DMS153 treated with DMSO at 0.1 percent for 48 hours (cell line): Measurements from ENCODE around the gene AKR1D1.
"Not testable (repeated sequence)": the region's sequence is repeated elsewhere in the genome, so short reads cannot be mapped to it uniquely, and the experiment has no call there.

Experiments used
- DNase-seq: peaks from one replicate; lab custom pipeline; 2025; ENCODE audit not compliant: unreplicated experiment; lab: John Stamatoyannopoulos, UW

AKR1D1 gene

DNA sequence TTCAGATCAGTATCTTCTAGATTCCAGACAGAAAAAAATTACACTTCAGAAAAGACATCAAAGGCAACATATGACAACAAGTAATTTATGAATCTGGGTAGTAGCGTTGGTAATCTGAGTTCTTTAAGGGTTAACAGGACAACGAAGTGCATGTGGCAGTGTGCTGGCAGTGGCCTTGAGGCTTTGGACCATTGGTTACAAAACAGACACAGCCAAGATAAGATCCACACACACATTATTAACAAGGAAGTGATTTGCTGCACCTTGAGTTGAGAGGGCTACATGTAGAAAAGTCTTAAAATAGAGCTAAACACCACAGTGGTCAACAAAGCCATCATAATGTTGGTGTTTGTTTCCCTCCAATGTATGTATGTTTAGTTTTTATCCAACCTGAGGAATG is 40.6 kb downstream of the AKR1D1 start:
- no peak for DNase-seq

DNA sequence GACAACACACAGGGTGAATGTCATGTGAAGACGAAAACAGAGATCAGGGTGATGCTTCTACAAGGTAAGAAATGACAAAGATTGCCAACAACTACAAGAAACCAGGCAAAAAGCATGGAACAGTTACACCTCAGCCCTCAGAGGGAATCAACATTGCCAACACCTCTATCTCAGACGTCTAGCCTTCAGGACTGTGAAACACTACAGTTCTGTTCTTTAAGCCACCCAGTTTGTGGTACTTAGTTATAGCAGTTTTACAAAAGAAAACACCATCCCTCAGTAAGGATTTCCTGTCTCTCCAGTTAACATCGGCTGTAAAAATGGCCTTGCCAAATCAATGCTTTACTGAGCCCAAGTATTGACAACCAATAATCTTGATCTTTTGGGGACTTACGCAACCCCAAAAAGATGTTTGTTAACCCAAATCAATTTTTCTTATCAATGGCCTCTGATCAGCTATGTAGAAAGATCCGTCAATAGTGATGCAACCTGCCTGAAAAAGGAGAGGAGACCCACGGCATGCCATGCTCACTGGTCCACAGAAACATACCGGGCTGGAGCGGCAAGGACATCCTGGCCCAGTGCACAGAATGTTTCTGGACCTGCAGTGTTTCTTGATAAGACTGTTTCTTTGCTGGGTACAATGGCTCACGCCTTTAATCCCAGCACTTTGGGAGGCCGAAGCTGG is 44.0 kb downstream of the AKR1D1 start:
- DNase-seq = no peak

DNA sequence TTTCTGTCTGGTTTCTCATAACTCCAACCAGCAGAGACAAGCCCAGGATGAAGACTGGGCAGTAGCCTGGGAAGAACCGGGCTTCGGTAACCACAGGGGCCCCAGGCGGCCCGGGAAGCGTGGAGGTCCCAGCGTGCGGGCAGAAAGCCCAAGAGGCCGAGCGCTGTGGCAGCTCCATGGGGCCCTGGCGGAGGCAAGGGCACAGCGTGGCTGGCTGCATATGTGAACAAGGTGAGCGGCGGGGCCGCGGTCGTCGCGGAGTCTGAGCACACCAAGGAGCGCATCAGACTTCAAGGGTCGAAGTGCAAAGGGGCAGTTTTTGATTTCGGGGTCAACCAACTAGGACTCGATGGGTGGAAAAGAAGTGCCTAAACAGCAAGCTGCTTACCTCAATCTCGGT is 45.9 kb downstream of the AKR1D1 start:
- DNase-seq = no peak

DNA sequence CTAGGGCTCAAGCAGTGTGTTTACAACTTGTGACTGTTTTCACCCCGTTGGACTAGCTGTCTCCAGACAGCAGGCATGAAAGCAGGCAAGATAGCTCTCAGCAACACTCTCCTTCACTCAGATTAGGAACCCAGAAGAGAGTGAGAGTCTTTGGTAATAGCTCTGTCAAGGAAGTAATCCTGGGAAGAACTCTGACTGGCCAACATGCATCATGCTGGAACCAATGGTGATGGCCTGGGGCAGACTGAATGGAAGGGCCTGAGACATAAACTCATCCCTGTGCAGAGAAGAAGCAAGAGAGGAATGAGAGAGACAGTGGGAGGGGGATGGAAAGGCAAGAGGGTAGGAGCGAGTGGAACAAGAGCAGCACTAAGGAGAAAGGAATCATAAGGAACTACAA is 48.9 kb downstream of the AKR1D1 start:
- DNase-seq = no peak

DNA sequence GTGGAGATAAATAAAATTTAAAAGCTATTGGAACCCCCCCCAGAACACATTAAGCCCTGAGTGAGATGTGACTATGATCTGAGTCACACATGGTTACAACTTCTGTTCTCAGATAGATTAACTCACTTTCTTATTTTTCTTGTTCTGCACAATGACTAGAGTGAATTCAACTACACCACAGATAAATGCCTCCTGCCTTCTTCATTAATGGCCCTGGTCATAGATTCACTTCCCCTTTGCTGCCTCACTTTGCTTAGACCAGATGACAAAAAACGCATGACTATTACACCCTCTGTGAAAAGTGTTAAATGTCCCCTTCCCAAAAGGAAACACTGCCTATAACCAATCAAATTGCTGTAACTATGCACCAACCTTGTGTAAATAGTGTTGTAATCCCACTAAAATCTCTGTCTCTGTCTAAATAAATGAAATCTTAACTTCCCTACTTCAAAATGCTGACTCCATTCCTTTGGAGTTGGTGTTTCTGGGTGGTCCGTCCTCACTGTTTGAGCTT is 49.4 kb downstream of the AKR1D1 start:
- no peak for DNase-seq

DNA sequence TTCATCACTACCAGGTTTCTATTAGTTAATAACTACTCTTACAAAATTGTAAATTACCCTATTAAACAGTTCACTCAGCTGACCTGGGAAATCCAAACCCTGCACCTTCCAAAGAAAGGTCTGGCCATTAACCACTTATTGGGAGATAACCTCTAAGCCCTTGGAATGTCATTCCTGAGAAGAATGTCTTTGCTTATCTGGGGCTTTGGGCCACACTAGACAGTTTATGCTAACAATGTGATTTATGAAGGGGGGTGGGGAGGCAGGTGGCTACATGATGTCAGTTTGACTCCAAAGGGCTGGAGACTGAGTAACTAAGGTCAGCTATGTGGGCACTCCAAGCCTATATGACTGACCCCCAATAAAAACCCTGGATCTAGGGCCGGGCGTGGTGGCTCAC is 50.7 kb downstream of the AKR1D1 start:
- DNase-seq = no peak

DNA sequence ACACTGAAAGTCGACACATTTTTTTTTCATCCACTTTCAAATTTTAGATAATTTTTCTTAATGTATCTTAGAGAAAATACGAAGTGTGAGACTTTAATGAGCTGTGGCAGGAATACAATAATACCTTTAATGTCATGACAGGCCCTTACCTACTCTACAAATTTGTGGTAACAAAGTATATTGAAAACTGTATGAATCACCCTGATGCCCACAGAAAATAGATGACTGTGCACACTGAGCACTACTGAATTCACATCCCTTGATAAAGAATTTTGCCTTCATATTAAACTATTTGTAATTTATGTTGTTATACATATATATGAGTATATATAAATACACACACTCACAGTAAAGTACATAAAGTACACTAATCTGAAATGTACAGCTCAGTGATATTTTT is 51.7 kb downstream of the AKR1D1 start:
- DNase-seq = no peak

DNA sequence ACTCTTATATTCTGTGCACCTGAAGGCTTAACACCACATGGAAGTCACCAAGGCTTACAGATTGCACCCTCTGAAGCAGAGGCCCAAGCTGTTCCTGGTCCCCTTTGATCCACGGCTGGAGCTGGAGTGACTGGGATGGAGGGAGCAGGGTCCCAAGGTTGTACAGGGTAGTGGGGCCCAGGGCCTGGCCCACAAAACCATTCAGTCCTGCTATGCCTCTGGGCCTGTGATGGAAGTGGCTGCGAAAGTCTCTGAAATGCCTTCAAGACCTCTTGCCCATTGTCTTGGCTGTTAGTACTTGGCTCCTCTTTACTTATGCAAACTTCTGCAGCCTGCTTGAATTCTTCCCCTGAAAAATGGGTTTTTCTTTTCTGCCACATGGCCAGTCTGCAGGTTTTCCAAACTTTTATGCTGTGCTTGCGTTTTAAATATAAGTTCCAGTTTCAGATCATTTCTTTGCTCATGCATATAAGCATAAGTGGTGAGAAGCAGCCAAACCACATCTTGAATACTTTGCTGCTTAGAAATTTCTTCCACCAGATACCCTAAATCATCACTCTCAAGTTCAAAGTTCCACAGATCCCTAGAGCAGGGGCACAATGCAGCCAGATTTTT is 53.4 kb downstream of the AKR1D1 start:
- no peak for DNase-seq

DNA sequence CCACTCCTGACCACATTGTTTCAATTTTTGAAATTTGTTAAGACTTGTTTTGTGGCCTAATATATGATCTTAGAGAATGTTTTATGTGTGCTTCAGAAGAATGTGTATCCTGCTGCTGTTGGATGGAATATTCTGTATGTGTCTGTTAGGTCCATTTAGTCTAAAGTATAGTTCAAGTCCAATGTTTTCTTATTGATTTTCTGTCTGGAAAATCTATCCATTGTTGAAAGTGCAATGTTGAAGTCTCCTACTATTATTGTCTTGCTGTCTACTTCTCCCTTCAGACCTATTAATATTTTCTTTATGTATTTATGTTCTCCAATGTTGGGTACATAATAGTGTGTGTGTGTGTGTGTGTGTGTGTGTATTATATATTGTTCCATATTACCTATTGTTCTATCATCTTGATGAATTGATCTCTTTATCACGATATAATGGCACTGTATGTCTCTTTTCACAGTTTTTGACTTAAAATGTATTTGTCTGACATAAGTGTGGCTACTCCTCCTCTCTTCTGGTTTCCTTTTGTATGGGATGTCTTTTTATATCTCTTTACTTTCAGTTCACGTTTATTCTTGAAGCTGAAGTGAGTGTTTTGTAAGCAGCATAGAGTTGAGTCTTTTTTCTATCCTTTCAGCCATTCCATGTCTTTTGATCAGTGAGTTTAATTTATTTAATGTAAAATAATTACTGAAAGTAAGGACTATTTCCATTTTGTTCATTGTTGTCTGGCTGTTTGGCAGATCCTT is 61.3 kb downstream of the AKR1D1 start:
- no peak for DNase-seq

DNA sequence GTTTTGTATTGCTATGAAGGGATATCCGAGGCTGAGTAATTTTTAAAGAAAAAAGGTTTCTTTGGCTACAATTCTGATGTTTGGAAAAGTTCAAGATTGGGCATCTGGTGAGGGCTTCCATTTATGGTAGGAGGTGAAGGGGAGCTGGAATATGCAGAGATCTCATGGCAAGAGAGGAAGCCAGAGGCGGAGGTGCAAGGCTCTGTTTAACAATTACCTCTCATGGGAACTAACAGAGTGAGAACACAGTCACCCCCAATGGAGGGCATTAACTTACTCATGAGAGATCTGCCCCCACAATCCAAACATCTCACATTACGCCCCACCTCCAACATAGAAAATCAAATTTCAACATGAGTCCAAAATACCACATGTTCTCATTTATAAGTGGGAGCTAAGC is 62.0 kb downstream of the AKR1D1 start:
- DNase-seq = no peak

DNA sequence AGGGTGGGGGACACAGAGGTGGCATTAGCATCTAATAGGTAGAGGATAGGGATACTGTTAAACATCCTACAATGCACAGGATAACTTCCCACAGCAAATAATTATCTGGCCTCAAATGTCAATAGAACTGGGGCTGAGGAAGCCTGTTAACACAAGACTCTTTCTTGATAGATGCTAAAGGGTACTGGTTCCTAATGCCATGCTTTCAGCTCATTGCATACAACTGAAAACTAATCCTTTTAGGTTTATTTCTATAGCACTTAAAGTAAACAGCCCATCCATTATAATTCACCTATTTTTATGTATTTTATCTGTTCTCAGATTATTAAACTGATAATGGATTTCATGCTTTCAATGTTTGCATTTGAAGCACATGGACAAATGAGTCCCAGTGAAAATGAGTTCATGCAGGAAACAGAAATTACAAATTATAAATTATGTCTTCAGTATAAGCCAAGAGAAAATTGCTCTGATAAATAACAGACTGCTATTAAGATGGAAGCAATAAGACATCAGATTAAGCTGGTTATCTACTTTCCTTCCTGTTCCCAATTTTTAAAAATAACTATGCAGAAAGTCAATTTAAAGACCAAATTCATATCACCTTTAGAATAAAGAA is 66.4 kb downstream of the AKR1D1 start:
- no peak for DNase-seq

DNA sequence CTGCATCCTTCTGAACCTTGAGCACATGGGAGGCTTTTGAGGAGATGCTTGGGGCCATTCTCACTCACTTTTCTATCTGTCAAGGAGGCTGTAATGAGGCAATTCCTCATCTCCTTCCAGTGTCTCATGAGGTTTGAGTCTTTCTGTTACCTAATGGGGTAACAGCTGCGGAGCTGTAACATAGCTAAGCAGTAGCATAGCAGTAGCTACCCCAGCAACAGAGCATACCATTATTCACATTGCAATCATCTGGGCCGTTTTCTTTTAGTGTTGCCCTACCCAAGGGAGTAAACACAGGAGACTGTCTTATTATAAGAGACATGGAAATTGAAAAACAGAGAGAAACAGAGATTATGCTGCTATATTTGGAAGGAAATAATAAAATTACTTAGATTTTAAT is 68.7 kb downstream of the AKR1D1 start:
- DNase-seq = no peak

DNA sequence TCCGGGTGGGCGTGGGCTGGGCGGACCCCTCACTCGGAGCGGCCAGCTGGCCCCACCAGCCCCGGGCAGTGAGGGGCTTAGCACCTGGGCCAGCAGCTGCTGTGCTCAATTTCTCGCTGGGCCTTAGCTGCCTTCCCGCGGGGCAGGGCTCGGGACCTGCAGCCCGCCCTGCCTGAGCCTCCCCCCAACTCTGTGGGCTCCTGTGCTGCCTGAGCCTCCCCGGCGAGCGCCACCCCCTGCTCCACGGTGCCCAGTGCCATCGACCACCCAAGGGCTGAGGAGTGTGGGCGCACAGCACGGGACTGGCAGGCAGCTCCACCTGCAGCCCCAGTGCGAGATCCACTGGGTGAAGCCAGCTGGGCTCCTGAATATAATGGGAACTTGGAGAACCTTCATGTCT is 70.0 kb downstream of the AKR1D1 start:
- not testable (repeated sequence) for DNase-seq

DNA sequence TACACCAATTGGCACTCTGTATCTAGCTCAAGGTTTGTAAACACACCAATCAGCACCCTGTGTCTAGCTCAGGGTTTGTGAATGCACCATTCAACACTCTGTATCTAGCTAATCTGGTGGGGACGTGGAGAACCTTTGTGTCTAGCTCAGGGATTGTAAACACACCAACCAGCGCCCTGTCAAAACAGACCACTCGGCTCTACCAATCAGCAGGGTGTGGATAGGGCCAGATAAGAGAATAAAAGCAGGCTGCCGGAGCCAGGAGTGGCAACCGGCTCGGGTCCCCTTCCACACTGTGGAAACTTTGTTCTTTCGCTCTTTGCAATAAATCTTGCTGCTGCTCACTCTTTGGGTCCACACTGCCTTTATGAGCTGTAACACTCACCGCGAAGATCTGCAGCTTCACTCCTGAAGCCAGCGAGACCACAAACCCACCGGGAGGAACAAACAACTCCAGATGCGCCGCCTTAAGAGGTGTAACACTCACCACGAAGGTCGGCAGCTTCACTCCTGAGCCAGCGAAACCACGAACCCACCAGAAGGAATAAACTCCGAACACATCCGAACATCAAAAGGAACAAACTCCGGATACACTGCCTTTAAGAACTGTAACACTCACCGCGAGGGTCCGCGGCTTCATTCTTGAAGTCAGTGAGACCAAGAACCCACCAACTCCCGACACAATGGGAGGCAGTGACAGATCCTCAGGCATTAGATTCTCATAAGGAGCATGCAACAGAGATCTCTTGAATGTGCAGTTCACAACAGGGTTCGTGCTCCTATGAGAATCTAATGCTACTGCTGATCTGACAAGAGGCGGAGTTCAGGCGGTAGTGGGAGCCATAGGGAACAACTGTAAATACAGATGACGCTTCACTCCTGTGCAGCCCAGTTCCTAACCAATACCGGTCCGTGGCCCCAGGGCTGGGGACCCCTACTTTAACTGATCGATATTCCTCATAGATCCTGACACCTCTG is 70.8 kb downstream of the AKR1D1 start:
- not testable (repeated sequence) for DNase-seq

DNA sequence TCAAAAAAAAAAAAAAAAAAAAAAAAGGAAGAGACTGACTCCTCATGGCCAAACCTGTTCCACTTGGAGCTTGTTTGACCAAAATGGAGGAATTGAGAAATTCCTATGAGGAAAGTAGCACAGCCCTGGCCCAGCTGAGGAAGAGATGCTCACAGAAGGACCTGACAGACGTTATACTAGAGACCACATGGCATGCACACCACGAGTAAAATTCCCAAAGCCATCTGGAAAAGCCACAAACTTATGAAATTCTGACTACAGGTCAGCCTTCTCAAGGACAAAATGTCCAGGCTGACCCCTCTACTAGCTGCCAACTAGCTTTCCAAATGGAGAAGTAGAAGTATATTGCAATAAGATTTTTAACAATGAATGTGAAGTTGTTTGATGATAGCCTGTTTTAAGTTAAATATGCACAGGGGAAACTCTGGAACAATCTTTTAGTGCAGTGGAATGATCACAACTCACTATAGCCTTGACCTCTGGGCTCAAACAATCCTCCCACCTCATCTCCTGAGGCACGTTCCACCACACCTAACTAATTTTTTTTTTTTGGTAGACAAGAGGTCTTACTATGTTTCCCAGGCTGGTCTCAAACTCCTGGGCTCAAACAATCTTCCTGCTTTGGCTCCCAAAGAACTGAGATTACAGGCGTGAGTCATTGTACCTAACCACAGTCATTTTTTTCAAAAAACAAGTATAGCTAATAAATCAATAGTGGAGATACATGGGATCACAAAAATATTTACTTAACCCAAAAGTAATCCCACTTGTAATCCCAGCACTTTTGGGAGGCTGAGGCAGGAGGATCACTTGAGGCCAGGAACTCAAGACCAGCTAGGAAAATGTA is 75.7 kb downstream of the AKR1D1 start:
- DNase-seq = no peak

DNA sequence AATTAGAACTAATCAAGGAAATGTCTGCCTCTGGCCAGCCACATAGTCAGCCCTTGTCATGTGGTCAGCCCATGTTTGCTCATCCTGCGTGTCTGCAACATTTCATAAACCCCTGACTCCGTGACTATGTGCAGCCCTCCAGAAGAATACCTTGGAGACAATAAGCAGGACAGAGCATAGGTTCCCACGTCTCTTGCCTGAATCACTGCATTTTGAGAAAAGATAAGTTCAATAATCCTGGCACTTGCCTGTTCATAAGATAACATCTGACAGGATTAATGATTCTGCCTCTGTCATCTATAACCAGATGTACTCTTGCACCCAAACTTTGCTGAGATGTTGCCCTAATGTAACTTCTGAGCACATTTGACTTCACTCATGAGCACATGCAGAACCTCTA is 78.4 kb downstream of the AKR1D1 start:
- no peak for DNase-seq

DNA sequence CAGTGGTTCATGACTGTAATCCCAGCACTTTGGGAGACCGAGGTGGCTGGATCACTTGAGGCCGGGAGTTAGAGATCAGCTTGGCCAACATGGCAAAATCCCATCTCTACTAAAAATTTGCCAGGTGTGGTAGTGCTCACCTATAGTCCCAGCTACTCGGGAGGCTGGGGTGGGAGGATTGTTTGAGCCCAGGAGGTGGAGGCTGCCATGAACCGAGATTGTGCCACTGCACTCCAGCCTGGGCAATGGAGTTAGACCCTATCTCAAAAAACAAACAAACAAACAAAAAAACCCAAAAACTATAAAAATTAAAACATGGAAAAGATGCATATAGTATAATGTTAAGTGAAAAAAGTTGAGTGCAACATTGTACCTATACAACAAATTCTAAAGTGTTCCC is 81.4 kb downstream of the AKR1D1 start:
- no peak for DNase-seq

DNA sequence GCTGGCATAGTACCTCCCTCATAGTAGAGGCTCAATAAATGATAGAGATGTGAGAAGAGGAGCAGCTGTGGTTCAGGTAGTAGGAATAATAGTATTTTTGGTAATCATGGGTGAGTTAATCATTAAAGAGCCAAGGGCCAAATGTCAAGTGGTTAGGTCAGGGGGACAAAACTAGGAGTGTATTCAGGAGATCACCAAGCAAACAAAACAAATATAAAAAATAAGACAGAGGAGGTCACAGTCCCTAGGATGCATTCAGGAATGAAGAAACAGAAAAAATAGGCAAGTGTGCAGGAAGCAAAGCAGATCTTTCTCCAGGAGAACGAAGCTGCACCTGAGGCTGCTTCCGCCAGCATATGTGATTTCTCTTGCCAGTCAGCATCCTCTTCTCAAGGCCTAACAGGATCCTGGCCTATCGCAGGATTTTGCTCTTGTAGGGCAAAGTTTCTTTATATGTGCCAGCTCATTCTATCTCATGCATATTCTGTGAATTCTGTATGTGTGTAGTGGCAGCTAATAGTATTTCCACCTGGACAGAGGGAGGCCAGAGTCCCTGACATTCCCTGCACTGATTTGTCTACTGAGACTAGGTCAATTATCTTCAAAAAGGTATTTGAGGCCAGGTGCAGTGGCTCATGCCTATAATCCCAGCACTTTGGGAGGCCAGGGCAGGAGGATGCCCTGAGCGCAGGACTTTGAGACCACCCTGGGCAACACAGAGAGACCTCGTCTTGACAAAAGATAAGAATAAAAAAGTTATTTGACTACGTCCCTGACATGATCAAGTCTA is 82.7 kb downstream of the AKR1D1 start:
- DNase-seq = no peak

DNA sequence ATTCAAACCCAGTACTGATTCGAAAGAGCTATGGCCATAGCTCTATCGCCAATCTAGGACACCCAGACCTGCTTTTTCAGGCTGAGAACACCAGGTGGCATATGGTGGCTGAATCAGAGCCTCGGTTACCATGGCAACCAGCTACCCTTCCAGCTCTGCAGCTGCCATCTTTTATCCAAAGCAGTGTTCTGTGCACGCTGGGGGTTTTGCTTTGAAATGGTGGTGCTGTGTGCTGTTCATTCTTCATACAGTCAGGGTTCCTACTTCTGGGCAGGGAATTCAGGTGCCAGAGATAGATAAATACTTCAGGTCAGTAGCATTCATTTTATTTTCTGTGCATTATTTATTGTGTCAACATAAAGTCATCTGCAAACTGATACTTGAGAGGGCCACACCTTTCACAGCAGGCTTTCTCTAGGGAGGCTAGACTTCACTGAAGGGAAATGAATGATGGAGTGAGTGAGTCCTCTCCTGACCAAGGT is 85.4 kb downstream of the AKR1D1 start:
- peak; percentile 96 for DNase-seq
